ENCODE measurements around the gene OVAAL.

The OVAAL gene

GRCh38 chr1:180609643-180610555, 51.1 kb downstream of the OVAAL start:
- no peak for DNase-seq (ENCODE audit: low spot score)
- TF ChIP-seq CTCF (IDR thresholded peaks at IDR 0.05; ENCODE audit: borderline replicate concordance, control extremely low read depth, extremely low read depth, insufficient read depth, missing control alignments), result no peak
- in situ Hi-C loops (cut with MboI; ENCODE audit: low sequenced_read_pairs, unreplicated experiment), result no loop called here

- TF ChIP-seq CTCF (IDR thresholded peaks at IDR 0.05; ENCODE audit: borderline replicate concordance, control extremely low read depth, extremely low read depth, insufficient read depth, missing control alignments), result no peak
- DNase-seq (ENCODE audit: low spot score), result no peak
- in situ Hi-C loops (cut with MboI; ENCODE audit: low sequenced_read_pairs, unreplicated experiment), result no loop called here
Measured at GRCh38 chr1:180610556-180611015, 51.8 kb downstream of the OVAAL start.

- in situ Hi-C loops (cut with MboI; ENCODE audit: low sequenced_read_pairs, unreplicated experiment), result no loop called here
- TF ChIP-seq CTCF (IDR thresholded peaks at IDR 0.05; ENCODE audit: borderline replicate concordance, control extremely low read depth, extremely low read depth, insufficient read depth, missing control alignments), result no peak
- peak; percentile 15 for DNase-seq (ENCODE audit: low spot score)
Measured at GRCh38 chr1:180611016-180611930, 52.5 kb downstream of the OVAAL start.

GRCh38 chr1:180612632-180613031, 53.9 kb downstream of the OVAAL start:
- no peak for TF ChIP-seq CTCF (IDR thresholded peaks at IDR 0.05; ENCODE audit: borderline replicate concordance, control extremely low read depth, extremely low read depth, insufficient read depth, missing control alignments)
- in situ Hi-C loops (cut with MboI; ENCODE audit: low sequenced_read_pairs, unreplicated experiment), result no loop called here
- no peak for DNase-seq (ENCODE audit: low spot score)

GRCh38 chr1:180614730-180615129, 56.0 kb downstream of the OVAAL start:
- in situ Hi-C loops (cut with MboI; ENCODE audit: low sequenced_read_pairs, unreplicated experiment), result no loop called here
- DNase-seq (ENCODE audit: low spot score), result no peak
- TF ChIP-seq CTCF (IDR thresholded peaks at IDR 0.05; ENCODE audit: borderline replicate concordance, control extremely low read depth, extremely low read depth, insufficient read depth, missing control alignments), result no peak

GRCh38 chr1:180615493-180616290, 56.9 kb downstream of the OVAAL start:
- TF ChIP-seq CTCF (IDR thresholded peaks at IDR 0.05; ENCODE audit: borderline replicate concordance, control extremely low read depth, extremely low read depth, insufficient read depth, missing control alignments), result no peak
- no peak for DNase-seq (ENCODE audit: low spot score)
- in situ Hi-C loops (cut with MboI; ENCODE audit: low sequenced_read_pairs, unreplicated experiment), result no loop called here

Measured in GM13976 (cell line).